SK-N-SH treated with all-trans-retinoic acid at 6 μM for 48 hours (cell line): ENCODE data around the gene CFAP299.
"Not testable (repeated sequence)": the region's sequence is repeated elsewhere in the genome, so short reads cannot be mapped to it uniquely, and the experiment has no call there.

Experiments
- ATAC-seq: fragments of 200-7000 bp; cut with Tn5 transposase; 3 replicates; pipeline ENCODE4 v1.9.1; 2020; ENCODE audit warnings: mild to moderate bottlenecking, moderate library complexity
- ARNTL ChIP-seq: fragments of 450-650 bp; formaldehyde crosslinking; IDR thresholded peaks from 2 replicates; pipeline ENCODE4 v1.5.0; 2020; ENCODE audit warnings: low read depth, mild to moderate bottlenecking, moderate library complexity, borderline replicate concordance
- BACH2 ChIP-seq: fragments of 250-450 bp; sonication (Bioruptor Pico); IDR thresholded peaks from 2 replicates; pipeline ENCODE4 v1.9.0; 2021; ENCODE audit warnings: mild to moderate bottlenecking, borderline replicate concordance
- CREB5 ChIP-seq: fragments of 250-450 bp; sonication (Bioruptor Pico); IDR thresholded peaks from 2 replicates; pipeline ENCODE4 v1.5.1; 2020; ENCODE audit warnings: low read depth, mild to moderate bottlenecking, moderate library complexity
- CSDC2 ChIP-seq: fragments of 250-450 bp; sonication (Bioruptor Pico); IDR thresholded peaks from 2 replicates; pipeline ENCODE4 v1.5.0; 2020; ENCODE audit warnings: mild to moderate bottlenecking, moderate library complexity
- CSRNP3 ChIP-seq: fragments of 250-450 bp; sonication (Bioruptor Pico); IDR thresholded peaks from 2 replicates; pipeline ENCODE4 v1.5.1; 2021; ENCODE audit warnings: mild to moderate bottlenecking, moderate library complexity
- ESRRG ChIP-seq: fragments of 250-450 bp; sonication (Bioruptor Pico); IDR thresholded peaks from 2 replicates; pipeline ENCODE4 v1.6.1; 2021; ENCODE audit warnings: mild to moderate bottlenecking
- GLIS3 ChIP-seq: fragments of 250-450 bp; sonication (Bioruptor Pico); IDR thresholded peaks from 2 replicates; pipeline ENCODE4 v1.5.0; 2020; ENCODE audit warnings: mild to moderate bottlenecking, moderate library complexity
- PPARA ChIP-seq: fragments of 250-450 bp; sonication (Bioruptor Pico); IDR thresholded peaks from 2 replicates; pipeline ENCODE4 v1.5.0; 2020; ENCODE audit warnings: mild to moderate bottlenecking, borderline replicate concordance
- RARB ChIP-seq: fragments of 250-450 bp; sonication (Bioruptor Pico); IDR thresholded peaks from 2 replicates; pipeline ENCODE4 v1.8.0; 2021; ENCODE audit warnings: mild to moderate bottlenecking, moderate library complexity
- SNAI2 ChIP-seq: fragments of 250-450 bp; sonication (Bioruptor Pico); IDR thresholded peaks from 2 replicates; pipeline ENCODE4 v1.5.0; 2020; ENCODE audit warnings: mild to moderate bottlenecking, moderate library complexity
- TCF4 ChIP-seq: fragments of 250-450 bp; sonication (Bioruptor Pico); IDR thresholded peaks from 2 replicates; pipeline ENCODE4 v1.8.0; 2021; ENCODE audit warnings: mild to moderate bottlenecking, moderate library complexity, borderline replicate concordance
- TOX ChIP-seq: fragments of 250-450 bp; sonication (Bioruptor Pico); IDR thresholded peaks from 2 replicates; pipeline ENCODE4 v1.8.0; 2021; ENCODE audit warnings: mild to moderate bottlenecking, moderate library complexity, borderline replicate concordance
- ZC3H10 ChIP-seq: fragments of 250-450 bp; sonication (Bioruptor Pico); IDR thresholded peaks from 2 replicates; pipeline ENCODE4 v1.5.1; 2021; ENCODE audit warnings: mild to moderate bottlenecking, moderate library complexity
- ZFP30 ChIP-seq: fragments of 450-650 bp; formaldehyde crosslinking; IDR thresholded peaks from 2 replicates; pipeline ENCODE4 v1.5.0; 2022; ENCODE audit warnings: mild to moderate bottlenecking, moderate library complexity
- ZNF565 ChIP-seq: fragments of 450-650 bp; formaldehyde crosslinking; conservative IDR thresholded peaks from 2 replicates; pipeline ENCODE4 v1.5.0; 2020; ENCODE audit warnings: low read depth, mild to moderate bottlenecking, moderate library complexity
- ZNF70 ChIP-seq: fragments of 450-650 bp; formaldehyde crosslinking; IDR thresholded peaks from 2 replicates; pipeline ENCODE4 v1.5.0; 2020; ENCODE audit warnings: mild to moderate bottlenecking, moderate library complexity
- ZNF8 ChIP-seq: fragments of 450-650 bp; formaldehyde crosslinking; IDR thresholded peaks from 2 replicates; pipeline ENCODE4 v1.5.0; 2020; ENCODE audit warnings: mild to moderate bottlenecking, moderate library complexity
- TF ChIP-seq, protein P1 (sequence below): fragments of 250-450 bp; sonication (Bioruptor Pico); IDR thresholded peaks from 2 replicates; pipeline ENCODE4 v1.8.0; 2021; ENCODE audit warnings: low read depth, mild to moderate bottlenecking, moderate library complexity, borderline replicate concordance
- TF ChIP-seq, protein P2 (sequence below): fragments of 250-450 bp; sonication (Bioruptor Pico); IDR thresholded peaks from 2 replicates; pipeline ENCODE4 v1.5.0; 2020; ENCODE audit warnings: mild to moderate bottlenecking, moderate library complexity

The CFAP299 gene

DNA sequence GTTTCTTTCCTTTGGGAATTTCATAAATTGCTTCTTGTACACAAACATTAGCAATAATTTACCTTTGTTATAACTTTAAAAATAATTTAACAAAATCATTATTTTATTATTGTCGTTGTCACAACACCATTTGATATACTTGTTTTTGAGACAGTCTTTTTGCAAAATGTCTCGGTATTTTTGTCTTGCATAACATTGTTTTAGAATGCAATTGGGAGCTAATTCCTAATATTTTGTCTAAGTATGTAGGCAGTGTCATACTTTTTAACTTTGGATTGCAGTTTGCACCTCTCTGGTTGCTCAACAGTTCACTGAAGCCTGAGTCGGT, 340 bp upstream of the CFAP299 start (continued):
- TF ChIP-seq, protein P1, sequence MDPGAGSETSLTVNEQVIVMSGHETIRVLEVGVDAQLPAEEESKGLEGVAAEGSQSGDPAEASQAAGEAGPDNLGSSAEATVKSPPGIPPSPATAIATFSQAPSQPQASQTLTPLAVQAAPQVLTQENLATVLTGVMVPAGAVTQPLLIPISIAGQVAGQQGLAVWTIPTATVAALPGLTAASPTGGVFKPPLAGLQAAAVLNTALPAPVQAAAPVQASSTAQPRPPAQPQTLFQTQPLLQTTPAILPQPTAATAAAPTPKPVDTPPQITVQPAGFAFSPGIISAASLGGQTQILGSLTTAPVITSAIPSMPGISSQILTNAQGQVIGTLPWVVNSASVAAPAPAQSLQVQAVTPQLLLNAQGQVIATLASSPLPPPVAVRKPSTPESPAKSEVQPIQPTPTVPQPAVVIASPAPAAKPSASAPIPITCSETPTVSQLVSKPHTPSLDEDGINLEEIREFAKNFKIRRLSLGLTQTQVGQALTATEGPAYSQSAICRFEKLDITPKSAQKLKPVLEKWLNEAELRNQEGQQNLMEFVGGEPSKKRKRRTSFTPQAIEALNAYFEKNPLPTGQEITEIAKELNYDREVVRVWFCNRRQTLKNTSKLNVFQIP = no peak
- TF ChIP-seq ZNF8 (no peak), SNAI2 (no peak), GLIS3 (CRISPR knock-in tag) (no peak), TOX (CRISPR knock-in tag) (no peak), ESRRG (CRISPR knock-in tag) (no peak), ZNF565 (no peak), ZFP30 (CRISPR knock-in tag) (no peak), PPARA (CRISPR knock-in tag) (no peak), TCF4 (no peak)
- TF ChIP-seq, all 23 proteins: peak for 0

- ATAC-seq = peak; percentile 78
- TF ChIP-seq ZNF70 (CRISPR knock-in tag) (no peak), BACH2 (CRISPR knock-in tag) (no peak), ARNTL (CRISPR knock-in tag) (no peak), ZFP30 (CRISPR knock-in tag) (no peak), SNAI2 (no peak), ZC3H10 (no peak)
- TF ChIP-seq, protein P1 = no peak
These were observed 1.1 kb downstream of the CFAP299 start for GRCh38 chr4:80336582-80336981.

GRCh38 chr4:80340036-80340435, 4.5 kb downstream of the CFAP299 start:
- ATAC-seq = no peak
- TF ChIP-seq, protein P2, sequence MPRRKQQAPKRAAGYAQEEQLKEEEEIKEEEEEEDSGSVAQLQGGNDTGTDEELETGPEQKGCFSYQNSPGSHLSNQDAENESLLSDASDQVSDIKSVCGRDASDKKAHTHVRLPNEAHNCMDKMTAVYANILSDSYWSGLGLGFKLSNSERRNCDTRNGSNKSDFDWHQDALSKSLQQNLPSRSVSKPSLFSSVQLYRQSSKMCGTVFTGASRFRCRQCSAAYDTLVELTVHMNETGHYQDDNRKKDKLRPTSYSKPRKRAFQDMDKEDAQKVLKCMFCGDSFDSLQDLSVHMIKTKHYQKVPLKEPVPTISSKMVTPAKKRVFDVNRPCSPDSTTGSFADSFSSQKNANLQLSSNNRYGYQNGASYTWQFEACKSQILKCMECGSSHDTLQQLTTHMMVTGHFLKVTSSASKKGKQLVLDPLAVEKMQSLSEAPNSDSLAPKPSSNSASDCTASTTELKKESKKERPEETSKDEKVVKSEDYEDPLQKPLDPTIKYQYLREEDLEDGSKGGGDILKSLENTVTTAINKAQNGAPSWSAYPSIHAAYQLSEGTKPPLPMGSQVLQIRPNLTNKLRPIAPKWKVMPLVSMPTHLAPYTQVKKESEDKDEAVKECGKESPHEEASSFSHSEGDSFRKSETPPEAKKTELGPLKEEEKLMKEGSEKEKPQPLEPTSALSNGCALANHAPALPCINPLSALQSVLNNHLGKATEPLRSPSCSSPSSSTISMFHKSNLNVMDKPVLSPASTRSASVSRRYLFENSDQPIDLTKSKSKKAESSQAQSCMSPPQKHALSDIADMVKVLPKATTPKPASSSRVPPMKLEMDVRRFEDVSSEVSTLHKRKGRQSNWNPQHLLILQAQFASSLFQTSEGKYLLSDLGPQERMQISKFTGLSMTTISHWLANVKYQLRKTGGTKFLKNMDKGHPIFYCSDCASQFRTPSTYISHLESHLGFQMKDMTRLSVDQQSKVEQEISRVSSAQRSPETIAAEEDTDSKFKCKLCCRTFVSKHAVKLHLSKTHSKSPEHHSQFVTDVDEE (CRISPR knock-in tag) = no peak
- no peak for TF ChIP-seq CREB5 (CRISPR knock-in tag)
- no peak for TF ChIP-seq TOX (CRISPR knock-in tag)
- TF ChIP-seq CSRNP3 (CRISPR knock-in tag) = no peak
- TF ChIP-seq ZFP30 (CRISPR knock-in tag) = no peak
- no peak for TF ChIP-seq SNAI2
- TF ChIP-seq RARB (CRISPR knock-in tag) = no peak
- TF ChIP-seq CSDC2 = no peak
- no peak for TF ChIP-seq GLIS3 (CRISPR knock-in tag)
- TF ChIP-seq BACH2 (CRISPR knock-in tag) = no peak
- TF ChIP-seq PPARA (CRISPR knock-in tag) = no peak
- TF ChIP-seq, protein P1 = no peak
- TF ChIP-seq ZNF8 = no peak

GRCh38 chr4:80342684-80343083, 7.2 kb downstream of the CFAP299 start:
- not testable (repeated sequence) for ATAC-seq
